Mesendoderm (in vitro differentiated cells): Measurements from ENCODE around the gene PAX1.

Source experiments
- DNase-seq: peaks from one replicate; pipeline ENCODE4 v3.0.0; 2013
- H2AK5ac ChIP-seq: 2 replicates; pipeline ENCODE4 v1.6.1; 2013; ENCODE audit warnings: low read length, inconsistent platforms
- H2BK120ac ChIP-seq: 2 replicates; pipeline ENCODE4 v1.6.1; 2013; ENCODE audit warnings: low read depth, mild to moderate bottlenecking, low read length, moderate library complexity, mixed read lengths
- H2BK15ac ChIP-seq: replicated peaks from 2 replicates; pipeline ENCODE4 v1.6.1; 2013; ENCODE audit warnings: low read depth, mild to moderate bottlenecking, moderate library complexity
- H2BK5ac ChIP-seq: 2 replicates; pipeline ENCODE4 v1.6.1; 2013; ENCODE audit warnings: low read length, inconsistent platforms
- H3K18ac ChIP-seq: 2 replicates; pipeline ENCODE4 v1.6.1; 2013; ENCODE audit warnings: mild to moderate bottlenecking, low read length, mixed read lengths
- H3K23ac ChIP-seq: one replicate; pipeline ENCODE4 v1.6.1; 2013; ENCODE audit warnings: low read length
- H3K27ac ChIP-seq: 2 replicates; pipeline ENCODE4 v1.5.1; 2013; ENCODE audit warnings: low read depth, mild to moderate bottlenecking, inconsistent platforms, low read length, moderate library complexity
- H3K27me3 ChIP-seq: 2 replicates; pipeline ENCODE4 v1.6.1; 2013; ENCODE audit warnings: low read length, control low read depth, mild to moderate bottlenecking, inconsistent platforms; ENCODE audit not compliant: insufficient read depth, poor library complexity
- H3K36me3 ChIP-seq: 2 replicates; pipeline ENCODE4 v1.6.1; 2013; ENCODE audit warnings: low read length, inconsistent platforms; ENCODE audit not compliant: control insufficient read depth, insufficient read depth
- H3K4ac ChIP-seq: one replicate; pipeline ENCODE4 v1.6.1; 2013; ENCODE audit warnings: low read depth, mild to moderate bottlenecking, low read length, moderate library complexity
- H3K4me1 ChIP-seq: 2 replicates; pipeline ENCODE4 v1.6.1; 2013; ENCODE audit warnings: low read depth, low read length, inconsistent platforms; ENCODE audit not compliant: control insufficient read depth
- H3K4me2 ChIP-seq: 2 replicates; pipeline ENCODE4 v1.6.1; 2013; ENCODE audit warnings: low read length
- H3K4me3 ChIP-seq: 2 replicates; pipeline ENCODE4 v1.5.1; 2013; ENCODE audit warnings: mild to moderate bottlenecking, low read length
- H3K56ac ChIP-seq: one replicate; pipeline ENCODE4 v1.6.1; 2013; ENCODE audit warnings: low read length
- H3K79me1 ChIP-seq: 2 replicates; pipeline ENCODE4 v1.6.1; 2013; ENCODE audit warnings: low read length, inconsistent platforms
- H3K79me2 ChIP-seq: 2 replicates; pipeline ENCODE4 v1.6.1; 2013; ENCODE audit warnings: mild to moderate bottlenecking, low read length; ENCODE audit not compliant: control insufficient read depth, insufficient read depth
- H3K9ac ChIP-seq: 2 replicates; pipeline ENCODE4 v1.6.1; 2013; ENCODE audit warnings: low read length, inconsistent platforms
- H4K5ac ChIP-seq: one replicate; pipeline ENCODE4 v1.6.1; 2013; ENCODE audit warnings: low read length
- H4K8ac ChIP-seq: one replicate; pipeline ENCODE4 v1.6.1; 2013; ENCODE audit warnings: low read depth, mild to moderate bottlenecking, control low read depth, low read length, moderate library complexity
- WGBS: extraction: QIAGEN DNeasy Blood & Tissue Kit; methylation state at CpG from one replicate; pipeline ENCODE4 v1.1.7; 2013; ENCODE audit warnings: low lambda C conversion rate, missing lambda C conversion rate; ENCODE audit not compliant: insufficient coverage; ENCODE audit errors: extremely low coverage; 5-methylcytosine and 5-hydroxymethylcytosine counted together

The PAX1 gene

DNA sequence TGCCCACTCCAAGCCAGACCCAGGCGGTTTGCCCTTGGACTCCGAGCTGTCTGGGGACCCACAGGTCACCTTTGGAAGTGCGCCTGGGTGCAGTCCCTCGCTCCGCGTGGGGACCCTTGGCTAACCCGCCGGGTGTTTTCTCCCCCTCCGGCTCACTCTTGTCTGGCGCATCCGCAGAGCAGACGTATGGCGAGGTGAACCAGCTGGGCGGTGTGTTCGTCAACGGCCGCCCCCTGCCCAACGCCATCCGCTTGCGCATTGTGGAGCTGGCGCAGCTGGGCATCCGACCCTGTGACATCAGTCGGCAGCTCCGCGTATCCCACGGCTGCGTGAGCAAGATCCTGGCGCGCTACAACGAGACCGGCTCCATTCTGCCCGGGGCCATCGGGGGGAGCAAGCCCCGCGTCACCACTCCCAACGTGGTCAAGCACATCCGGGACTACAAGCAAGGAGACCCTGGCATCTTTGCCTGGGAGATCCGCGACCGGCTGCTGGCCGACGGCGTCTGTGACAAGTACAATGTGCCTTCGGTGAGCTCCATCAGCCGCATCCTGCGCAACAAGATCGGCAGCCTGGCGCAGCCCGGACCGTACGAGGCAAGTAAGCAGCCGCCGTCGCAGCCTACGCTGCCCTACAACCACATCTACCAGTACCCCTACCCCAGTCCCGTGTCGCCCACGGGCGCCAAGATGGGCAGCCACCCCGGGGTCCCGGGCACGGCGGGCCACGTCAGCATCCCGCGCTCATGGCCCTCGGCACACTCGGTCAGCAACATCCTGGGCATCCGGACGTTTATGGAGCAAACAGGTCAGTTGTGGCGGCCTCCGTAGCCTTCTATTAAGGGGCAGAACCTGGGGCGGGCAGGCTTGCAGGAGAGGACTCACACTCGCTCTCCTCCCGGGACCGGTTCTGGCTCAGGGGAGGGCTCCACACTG lies 1.1 kb downstream of the PAX1 start:
- Histone ChIP-seq H2BK15ac (no peak overlapping the region), H3K18ac (no peak overlapping the region), H3K79me2 (no peaks in the 10 kb centered on the region), H3K4me1 (no peaks in the 10 kb centered on the region), H3K27me3 (peaks cover 83% of the 10 kb centered on the region), H3K79me1 (no peaks in the 10 kb centered on the region), H2AK5ac (no peak overlapping the region), H3K56ac (no peak overlapping the region), H3K23ac (no peak overlapping the region), H4K8ac (no peak overlapping the region), H3K4me3 (no peak overlapping the region), H2BK5ac (no peak overlapping the region), H3K9ac (peak overlapping the region; percentile 49), H4K5ac (no peak overlapping the region), H3K36me3 (no peaks in the 10 kb centered on the region), H3K27ac (no peak overlapping the region), H3K4ac (no peak overlapping the region), H2BK120ac (no peak overlapping the region), H3K4me2 (peak overlapping the region; percentile 52)
- WGBS: no CpG with 5 or more reads among the region's 76 CpGs
- DNase-seq: no peak

DNA sequence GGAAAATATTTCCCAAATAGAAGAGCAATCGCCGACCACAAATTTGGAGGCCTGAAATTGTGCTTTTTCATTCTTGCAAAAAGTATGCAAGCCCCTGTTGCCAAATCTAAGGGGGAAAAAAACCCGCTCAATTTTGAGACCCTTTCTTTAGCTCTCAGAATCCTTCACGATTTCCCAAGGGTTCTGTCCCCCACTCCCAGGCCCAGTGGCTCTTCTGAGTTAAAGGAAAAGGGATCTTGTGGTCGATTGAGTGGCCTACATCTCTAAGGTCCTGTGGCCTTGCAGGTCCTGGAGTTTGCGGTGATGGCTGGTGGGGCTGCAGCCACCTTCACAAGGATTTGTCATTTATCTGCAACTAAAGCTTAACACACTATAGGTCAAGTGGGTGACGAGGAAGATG lies 1.8 kb downstream of the PAX1 start:
- no peaks in the 10 kb centered on the region for H3K79me2 ChIP-seq
- H3K79me1 ChIP-seq: no peaks in the 10 kb centered on the region
- no peak overlapping the region for H3K23ac ChIP-seq
- H3K27me3 ChIP-seq: peaks cover 78% of the 10 kb centered on the region
- H3K18ac ChIP-seq: no peak overlapping the region
- H3K56ac ChIP-seq: no peak overlapping the region
- no peak overlapping the region for H2BK15ac ChIP-seq
- no CpG with 5 or more reads among the region's 7 CpGs for WGBS
- no peak overlapping the region for H3K4me2 ChIP-seq
- no peak for DNase-seq
- no peak overlapping the region for H4K8ac ChIP-seq
- no peak overlapping the region for H2BK120ac ChIP-seq
- no peak overlapping the region for H2AK5ac ChIP-seq
- no peak overlapping the region for H3K4ac ChIP-seq
- no peak overlapping the region for H3K27ac ChIP-seq
- H3K4me1 ChIP-seq: no peaks in the 10 kb centered on the region
- H2BK5ac ChIP-seq: no peak overlapping the region
- H3K36me3 ChIP-seq: no peaks in the 10 kb centered on the region
- H4K5ac ChIP-seq: no peak overlapping the region
- H3K4me3 ChIP-seq: no peak overlapping the region
- H3K9ac ChIP-seq: no peak overlapping the region

DNA sequence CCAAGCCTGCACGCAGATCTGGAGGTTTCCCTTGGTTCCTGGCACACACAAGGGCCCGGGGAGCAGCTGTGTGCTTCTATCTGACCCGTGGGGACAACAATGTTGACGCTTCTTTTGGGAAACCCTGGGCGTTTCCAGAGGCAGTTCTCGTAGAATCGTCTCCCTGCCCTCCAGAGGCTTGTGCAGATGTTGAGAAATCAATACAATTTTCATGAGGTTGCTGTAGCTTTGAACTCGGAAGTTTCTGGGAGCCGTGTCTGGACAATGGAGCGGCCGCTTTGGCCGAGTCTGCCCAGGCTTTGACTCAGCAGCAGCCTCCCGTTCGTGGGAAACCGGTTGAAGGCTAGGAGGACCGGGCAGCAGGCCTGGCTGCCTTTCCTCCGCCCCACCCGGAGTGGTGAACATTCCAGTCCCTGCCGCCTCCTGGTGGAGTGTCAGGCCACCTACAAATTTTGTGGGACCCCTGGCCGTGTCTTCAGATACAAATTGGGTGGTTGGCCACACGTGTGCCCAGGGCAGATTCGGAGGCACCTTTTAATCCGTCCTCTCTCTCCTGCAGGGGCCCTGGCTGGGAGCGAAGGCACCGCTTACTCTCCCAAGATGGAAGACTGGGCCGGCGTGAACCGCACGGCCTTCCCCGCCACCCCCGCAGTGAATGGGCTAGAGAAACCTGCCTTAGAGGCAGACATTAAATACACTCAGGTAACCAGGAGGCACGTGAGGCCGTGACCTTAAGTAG lies 2.7 kb downstream of the PAX1 start:
- no peaks in the 10 kb centered on the region for H3K4me1 ChIP-seq
- H3K27me3 ChIP-seq: peaks cover 81% of the 10 kb centered on the region
- no peak overlapping the region for H2AK5ac ChIP-seq
- H3K36me3 ChIP-seq: no peaks in the 10 kb centered on the region
- no peak overlapping the region for H4K5ac ChIP-seq
- no peak overlapping the region for H3K23ac ChIP-seq
- H3K27ac ChIP-seq: no peak overlapping the region
- no CpG with 5 or more reads among the region's 33 CpGs for WGBS
- no peak overlapping the region for H2BK120ac ChIP-seq
- no peak overlapping the region for H3K4ac ChIP-seq
- no peak overlapping the region for H3K4me2 ChIP-seq
- H4K8ac ChIP-seq: no peak overlapping the region
- no peaks in the 10 kb centered on the region for H3K79me1 ChIP-seq
- H3K4me3 ChIP-seq: no peak overlapping the region
- H2BK5ac ChIP-seq: no peak overlapping the region
- no peak overlapping the region for H3K9ac ChIP-seq
- DNase-seq: no peak
- no peak overlapping the region for H3K18ac ChIP-seq
- H2BK15ac ChIP-seq: no peak overlapping the region
- no peaks in the 10 kb centered on the region for H3K79me2 ChIP-seq
- H3K56ac ChIP-seq: no peak overlapping the region

DNA sequence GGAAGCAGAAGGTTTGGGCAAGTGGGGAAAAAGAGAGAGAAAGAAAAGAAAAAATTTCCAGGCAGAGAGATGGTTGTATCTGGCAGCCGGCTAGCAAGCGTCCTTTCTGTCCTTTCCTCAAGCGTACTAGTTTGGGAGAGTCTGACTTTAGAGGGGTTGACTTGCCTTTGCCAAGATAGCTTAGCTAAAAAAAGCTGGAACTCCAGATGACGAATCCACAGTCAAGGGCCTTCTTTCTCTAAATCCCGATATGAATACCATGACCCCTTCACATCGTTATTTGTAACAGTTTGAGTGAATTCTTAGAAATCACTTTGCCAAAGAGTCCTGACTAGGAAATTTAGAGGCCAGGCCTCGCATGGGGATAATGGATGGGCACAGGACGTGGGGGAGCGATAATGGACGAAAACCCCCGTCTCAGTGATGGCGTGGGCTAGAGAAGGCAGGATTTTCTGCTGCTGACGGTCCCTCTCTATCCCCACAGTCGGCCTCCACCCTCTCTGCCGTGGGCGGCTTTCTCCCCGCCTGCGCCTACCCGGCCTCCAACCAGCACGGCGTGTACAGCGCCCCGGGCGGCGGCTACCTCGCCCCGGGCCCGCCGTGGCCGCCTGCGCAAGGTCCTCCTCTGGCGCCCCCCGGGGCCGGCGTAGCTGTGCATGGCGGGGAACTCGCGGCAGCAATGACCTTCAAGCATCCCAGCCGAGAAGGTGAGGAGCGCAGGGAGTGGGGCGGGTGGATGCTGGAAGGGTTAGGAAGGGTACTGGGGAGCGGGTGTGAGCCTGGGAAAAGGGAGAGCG lies 3.5 kb downstream of the PAX1 start:
- Histone ChIP-seq H2BK15ac (no peak overlapping the region), H3K27me3 (peaks cover 81% of the 10 kb centered on the region), H3K4ac (no peak overlapping the region), H3K9ac (no peak overlapping the region), H2BK120ac (no peak overlapping the region), H3K23ac (no peak overlapping the region), H3K4me2 (no peak overlapping the region), H3K79me1 (no peaks in the 10 kb centered on the region), H3K4me1 (no peaks in the 10 kb centered on the region), H3K18ac (no peak overlapping the region), H2BK5ac (no peak overlapping the region), H4K5ac (no peak overlapping the region), H4K8ac (no peak overlapping the region), H3K4me3 (no peak overlapping the region), H3K56ac (no peak overlapping the region), H3K36me3 (no peaks in the 10 kb centered on the region), H3K27ac (no peak overlapping the region), H2AK5ac (no peak overlapping the region), H3K79me2 (no peaks in the 10 kb centered on the region)
- WGBS: no CpG with 5 or more reads among the region's 43 CpGs
- DNase-seq: no peak

DNA sequence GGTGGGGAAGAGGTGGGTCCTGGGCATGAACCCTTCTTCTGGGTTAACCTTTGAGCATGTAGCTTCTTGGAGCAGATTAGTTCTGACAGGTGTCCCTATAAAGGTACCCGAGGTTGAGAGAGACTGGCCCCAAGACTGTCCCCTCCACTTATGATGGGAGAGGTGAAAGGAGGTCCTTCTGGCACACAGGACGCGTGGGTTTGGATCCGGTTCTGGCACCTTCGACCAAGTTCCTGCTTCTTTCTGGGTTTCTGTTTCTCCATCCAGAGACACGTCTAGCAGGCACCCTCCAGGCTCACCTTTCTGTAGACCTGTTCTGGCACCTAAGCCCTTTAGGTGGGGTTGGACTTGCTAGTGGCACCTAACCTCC lies 4.1 kb downstream of the PAX1 start:
- Histone ChIP-seq H3K27me3 (peaks cover 80% of the 10 kb centered on the region), H2AK5ac (no peak overlapping the region), H3K4ac (no peak overlapping the region), H3K79me1 (no peaks in the 10 kb centered on the region), H3K4me3 (no peak overlapping the region), H2BK120ac (no peak overlapping the region), H3K18ac (no peak overlapping the region), H3K27ac (no peak overlapping the region), H3K9ac (no peak overlapping the region), H2BK5ac (no peak overlapping the region), H3K23ac (no peak overlapping the region), H3K79me2 (no peaks in the 10 kb centered on the region), H2BK15ac (no peak overlapping the region), H3K4me1 (no peaks in the 10 kb centered on the region), H3K36me3 (no peaks in the 10 kb centered on the region), H4K5ac (no peak overlapping the region), H3K56ac (no peak overlapping the region), H3K4me2 (no peak overlapping the region), H4K8ac (no peak overlapping the region)
- no peak for DNase-seq
- WGBS: no CpG with 5 or more reads among the region's 6 CpGs
